Neural crest cell (in vitro differentiated cells): Measurements from ENCODE around the gene ADORA1. TPM values are rescaled to one million over a fixed set of nuclear protein-coding genes. Genes with fewer than 3 reads are reported as not detected.

ENCODE experiments used
- DNase-seq: peaks from one replicate; pipeline ENCODE4 v3.0.0; 2021; ENCODE audit warnings: low read depth, mixed read lengths, low spot score
- H3K27ac Mint-ChIP-seq: one replicate; pipeline ENCODE4 v1.8.0; 2021; ENCODE audit warnings: mild to moderate bottlenecking, mixed read lengths; ENCODE audit not compliant: unreplicated experiment
- H3K27me3 Mint-ChIP-seq: 2 replicates; pipeline ENCODE4 v1.8.0; 2021; ENCODE audit warnings: low read depth, mild to moderate bottlenecking, mixed read lengths
- H3K36me3 Mint-ChIP-seq: 2 replicates; pipeline ENCODE4 v1.8.0; 2021; ENCODE audit warnings: low read depth, mild to moderate bottlenecking, mixed read lengths
- H3K4me1 Mint-ChIP-seq: 2 replicates; pipeline ENCODE4 v1.8.0; 2021; ENCODE audit warnings: mixed read lengths
- H3K4me3 Mint-ChIP-seq: one replicate; pipeline ENCODE4 v1.8.0; 2021; ENCODE audit warnings: mild to moderate bottlenecking, mixed read lengths
- H3K9me3 Mint-ChIP-seq: 2 replicates; pipeline ENCODE4 v1.8.0; 2021; ENCODE audit warnings: mixed read lengths
- total RNA-seq: library from RNA; stranded (reverse); gene quantifications from 2 replicates; pipeline ENCODE4 v1.2.1, GENCODE V29; 2021
- TF ChIP-seq, protein P1 (sequence below): fragments of 200-600 bp; sonication (generic); conservative IDR thresholded peaks from 2 replicates; pipeline ENCODE4 v1.5.0; 2021; ENCODE audit warnings: antibody characterized with exemption, mild to moderate bottlenecking

Gene ADORA1
- total RNA-seq, 1 donor from 2014 or later = 1.9 TPM

- H3K4me1 Mint-ChIP-seq = peaks cover 18% of the 10 kb centered on the region
- no peak overlapping the region for H3K27ac Mint-ChIP-seq
- DNase-seq = no peak
- TF ChIP-seq, protein P1, sequence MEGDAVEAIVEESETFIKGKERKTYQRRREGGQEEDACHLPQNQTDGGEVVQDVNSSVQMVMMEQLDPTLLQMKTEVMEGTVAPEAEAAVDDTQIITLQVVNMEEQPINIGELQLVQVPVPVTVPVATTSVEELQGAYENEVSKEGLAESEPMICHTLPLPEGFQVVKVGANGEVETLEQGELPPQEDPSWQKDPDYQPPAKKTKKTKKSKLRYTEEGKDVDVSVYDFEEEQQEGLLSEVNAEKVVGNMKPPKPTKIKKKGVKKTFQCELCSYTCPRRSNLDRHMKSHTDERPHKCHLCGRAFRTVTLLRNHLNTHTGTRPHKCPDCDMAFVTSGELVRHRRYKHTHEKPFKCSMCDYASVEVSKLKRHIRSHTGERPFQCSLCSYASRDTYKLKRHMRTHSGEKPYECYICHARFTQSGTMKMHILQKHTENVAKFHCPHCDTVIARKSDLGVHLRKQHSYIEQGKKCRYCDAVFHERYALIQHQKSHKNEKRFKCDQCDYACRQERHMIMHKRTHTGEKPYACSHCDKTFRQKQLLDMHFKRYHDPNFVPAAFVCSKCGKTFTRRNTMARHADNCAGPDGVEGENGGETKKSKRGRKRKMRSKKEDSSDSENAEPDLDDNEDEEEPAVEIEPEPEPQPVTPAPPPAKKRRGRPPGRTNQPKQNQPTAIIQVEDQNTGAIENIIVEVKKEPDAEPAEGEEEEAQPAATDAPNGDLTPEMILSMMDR = no peak
- H3K36me3 Mint-ChIP-seq = no peaks in the 10 kb centered on the region
- H3K27me3 Mint-ChIP-seq = no peaks in the 10 kb centered on the region
- H3K9me3 Mint-ChIP-seq = no peaks in the 10 kb centered on the region
- no peak overlapping the region for H3K4me3 Mint-ChIP-seq
Measured at GRCh38 chr1:203173566-203173965, 46.0 kb downstream of the ADORA1 start.

DNA sequence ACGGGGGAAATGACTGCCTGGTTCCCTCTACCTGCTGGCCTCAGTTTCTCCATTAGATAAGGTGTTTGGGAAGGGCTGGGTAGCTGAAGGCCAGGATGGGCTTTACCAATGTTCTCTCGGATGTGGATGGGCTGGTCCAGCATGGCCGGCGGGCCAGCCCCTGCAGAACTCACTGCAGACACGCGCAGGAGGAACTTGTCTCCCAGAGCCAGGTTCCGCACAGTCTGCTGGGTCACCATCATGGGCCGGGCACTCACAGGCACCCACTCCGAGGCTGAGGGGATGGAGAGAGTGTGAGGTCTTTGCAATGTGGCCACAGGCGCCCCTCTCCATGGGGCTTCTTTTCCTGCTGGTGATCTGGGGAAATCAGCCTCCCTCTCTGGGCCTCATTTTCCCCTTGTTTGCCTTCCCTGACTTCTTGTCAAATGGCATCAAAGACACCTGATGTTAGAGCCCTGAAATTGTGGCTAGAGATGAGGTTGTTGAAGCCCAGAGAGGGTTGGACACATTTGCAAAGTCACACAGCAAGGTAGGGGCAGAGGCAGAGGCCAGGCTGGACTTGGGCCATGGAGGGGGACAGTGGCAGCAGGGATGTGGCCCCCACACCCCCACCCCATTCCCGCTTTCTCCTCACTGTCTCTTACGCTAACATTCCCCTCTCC is 46.9 kb downstream of the ADORA1 start:
- Mint-ChIP-seq H3K27ac (no peak overlapping the region), H3K27me3 (no peaks in the 10 kb centered on the region), H3K4me1 (peaks cover 23% of the 10 kb centered on the region), H3K36me3 (no peaks in the 10 kb centered on the region), H3K4me3 (no peak overlapping the region), H3K9me3 (no peaks in the 10 kb centered on the region)
- TF ChIP-seq, protein P1 = no peak
- DNase-seq = no peak

DNA sequence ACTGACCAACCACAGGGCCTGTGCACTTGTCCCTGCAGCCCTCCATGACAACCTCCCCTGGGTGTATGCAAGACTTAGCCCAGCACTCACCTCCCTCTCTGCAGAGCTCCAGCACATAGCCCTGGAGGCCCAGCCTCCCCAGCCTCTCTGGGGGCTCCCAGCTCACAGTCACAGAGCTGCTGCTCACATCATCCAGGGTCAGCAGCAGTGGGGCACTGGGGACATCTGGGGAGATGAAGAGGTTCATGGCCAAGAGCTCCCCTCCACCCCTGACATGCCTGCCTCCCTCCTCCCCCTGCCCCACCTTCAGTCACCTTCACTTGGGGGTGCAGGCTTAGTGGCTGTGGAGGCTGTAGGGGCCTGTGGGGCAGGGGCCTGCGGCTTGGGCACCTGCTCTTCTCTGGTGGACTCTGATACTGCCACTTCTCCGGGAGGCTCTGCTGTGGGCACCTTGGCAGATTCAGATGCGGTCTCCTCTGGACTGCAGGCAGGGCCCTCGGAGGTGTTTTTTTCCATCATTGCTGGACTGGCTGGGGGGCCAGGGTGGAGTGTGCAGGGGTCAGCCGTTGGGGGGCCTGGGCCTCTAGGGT is 47.8 kb downstream of the ADORA1 start, which contains the start of gene MYBPH:
Gene MYBPH (minus strand): TSS at position 590 of the 590 bp plus-strand sequence. CDS start 71 bp downstream, at position 519.
- TF ChIP-seq, protein P1 = no peak
- Mint-ChIP-seq H3K4me1 (peaks cover 27% of the 10 kb centered on the region), H3K27me3 (no peaks in the 10 kb centered on the region), H3K36me3 (no peaks in the 10 kb centered on the region), H3K9me3 (no peaks in the 10 kb centered on the region), H3K4me3 (no peak within 1 kb of the TSS), H3K27ac (no peak within 1 kb of the TSS)
- DNase-seq = no peak

DNA sequence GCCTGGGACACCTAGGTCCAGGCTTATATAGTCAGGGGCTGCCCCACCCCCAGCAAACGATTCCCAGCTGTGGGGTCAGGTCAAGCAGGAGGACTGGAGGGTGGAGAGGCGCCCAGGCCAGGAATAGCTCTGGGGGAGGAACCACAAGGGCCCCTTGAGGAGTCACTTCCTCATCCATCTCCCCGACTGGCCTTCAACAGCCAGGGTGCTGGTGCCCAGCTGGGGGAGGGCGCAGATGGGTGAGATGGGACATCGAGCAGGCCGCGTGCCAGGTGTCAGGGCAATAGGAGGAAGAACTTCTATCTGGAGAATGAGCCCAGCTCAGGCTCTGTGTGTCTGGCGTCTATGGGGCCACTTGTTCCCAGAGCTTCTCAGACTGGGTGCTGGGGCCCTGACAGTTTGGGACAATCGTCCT is 48.3 kb downstream of the ADORA1 start:
- Mint-ChIP-seq H3K36me3 (no peaks in the 10 kb centered on the region), H3K27ac (no peak overlapping the region), H3K27me3 (no peaks in the 10 kb centered on the region), H3K4me1 (peaks cover 27% of the 10 kb centered on the region), H3K9me3 (no peaks in the 10 kb centered on the region), H3K4me3 (no peak overlapping the region)
- no peak for DNase-seq
- TF ChIP-seq, protein P1 = no peak

DNA sequence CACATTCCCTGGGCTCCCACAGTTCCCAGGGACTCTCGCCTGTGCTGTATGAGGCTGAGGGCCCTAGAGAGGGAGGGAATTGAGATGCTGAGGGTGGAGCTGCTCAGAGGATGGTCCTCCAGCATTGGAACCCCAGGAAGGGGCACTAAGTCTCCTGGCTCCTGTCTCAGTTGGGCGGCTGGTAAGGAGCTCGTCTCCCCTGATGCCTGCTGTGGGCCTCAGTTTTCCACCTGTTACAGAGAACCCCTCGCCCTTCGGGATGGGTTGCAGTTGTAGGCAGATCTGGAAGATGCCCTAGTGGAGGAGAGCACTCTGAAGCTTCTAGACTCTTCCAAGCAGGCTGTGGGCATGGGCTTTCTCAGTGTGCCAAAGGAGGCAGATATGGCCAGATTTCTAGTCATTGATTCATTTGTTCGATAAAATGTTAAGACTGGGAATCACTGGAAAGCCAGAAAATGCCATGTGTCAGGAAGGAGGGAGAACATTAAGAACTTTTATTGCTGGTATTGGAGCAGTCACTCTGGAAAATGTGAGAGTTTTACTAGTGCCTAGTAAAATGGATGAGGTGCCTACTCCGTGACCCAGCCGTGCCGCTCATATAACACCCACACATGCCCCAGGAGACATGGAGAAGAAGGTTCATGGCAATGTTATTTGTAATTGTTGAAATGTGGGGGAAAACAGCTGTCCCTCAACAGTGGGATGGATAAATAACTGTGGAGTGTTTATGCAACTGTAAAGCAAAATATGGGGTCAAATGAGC is 48.9 kb downstream of the ADORA1 start:
- Mint-ChIP-seq H3K4me1 (peaks cover 27% of the 10 kb centered on the region), H3K27me3 (no peaks in the 10 kb centered on the region), H3K36me3 (no peaks in the 10 kb centered on the region), H3K9me3 (no peaks in the 10 kb centered on the region), H3K27ac (no peak overlapping the region), H3K4me3 (no peak overlapping the region)
- no peak for DNase-seq
- TF ChIP-seq, protein P1 = no peak
